GM19351 (cell line): ENCODE data around the gene VPS36.
"Not testable (repeated sequence)": the region's sequence is repeated elsewhere in the genome, so short reads cannot be mapped to it uniquely, and the experiment has no call there.

Source experiments
- ATAC-seq: cut with Tn5 transposase; IDR thresholded peaks from one replicate; pipeline ENCODE4 v1.9.1; 2021; ENCODE audit warnings: mild to moderate bottlenecking, moderate library complexity; ENCODE audit not compliant: unreplicated experiment

The VPS36 gene, protein sequence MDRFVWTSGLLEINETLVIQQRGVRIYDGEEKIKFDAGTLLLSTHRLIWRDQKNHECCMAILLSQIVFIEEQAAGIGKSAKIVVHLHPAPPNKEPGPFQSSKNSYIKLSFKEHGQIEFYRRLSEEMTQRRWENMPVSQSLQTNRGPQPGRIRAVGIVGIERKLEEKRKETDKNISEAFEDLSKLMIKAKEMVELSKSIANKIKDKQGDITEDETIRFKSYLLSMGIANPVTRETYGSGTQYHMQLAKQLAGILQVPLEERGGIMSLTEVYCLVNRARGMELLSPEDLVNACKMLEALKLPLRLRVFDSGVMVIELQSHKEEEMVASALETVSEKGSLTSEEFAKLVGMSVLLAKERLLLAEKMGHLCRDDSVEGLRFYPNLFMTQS

DNA sequence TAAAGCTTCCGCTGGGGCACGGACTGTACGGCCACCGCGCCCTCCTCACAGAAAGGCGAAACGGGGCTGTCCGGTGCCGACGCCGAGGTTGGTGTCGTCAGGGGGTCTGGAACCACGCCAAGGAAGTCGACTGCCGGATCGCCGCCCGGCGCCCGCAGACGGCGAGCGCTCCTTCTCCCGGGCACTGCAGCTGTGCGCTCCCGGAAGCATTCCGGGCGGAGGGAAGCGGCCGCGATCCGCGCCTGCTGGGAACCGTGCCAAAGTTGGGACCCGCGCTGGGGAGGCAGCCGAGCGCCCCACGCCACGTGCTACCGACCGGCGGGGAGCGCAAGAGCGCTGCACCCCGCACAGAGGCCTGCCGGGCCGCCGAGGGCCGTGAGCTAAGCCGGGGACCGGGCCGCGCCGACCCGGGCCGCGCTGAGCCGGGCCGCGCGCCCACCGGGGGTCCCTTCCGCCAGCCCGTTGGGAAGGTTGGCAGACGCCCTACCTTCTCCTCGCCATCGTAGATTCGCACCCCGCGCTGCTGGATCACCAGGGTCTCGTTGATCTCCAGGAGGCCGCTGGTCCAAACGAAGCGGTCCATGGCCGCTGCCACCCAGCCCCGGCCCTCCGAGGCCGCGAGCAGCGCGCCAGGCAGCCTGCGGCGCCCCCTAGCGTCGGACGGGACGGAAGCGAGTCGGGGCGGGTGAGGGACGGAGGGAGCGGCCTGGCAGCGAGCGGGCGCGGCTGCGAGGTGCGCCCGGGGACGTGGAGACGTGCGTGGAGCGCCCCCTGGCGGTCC lies at the start of gene VPS36:
VPS36 (minus strand) TSS at position 623 of the 781 bp plus-strand sequence; CDS start at position 583, 40 bp downstream.
- peak; percentile 48 for ATAC-seq

DNA sequence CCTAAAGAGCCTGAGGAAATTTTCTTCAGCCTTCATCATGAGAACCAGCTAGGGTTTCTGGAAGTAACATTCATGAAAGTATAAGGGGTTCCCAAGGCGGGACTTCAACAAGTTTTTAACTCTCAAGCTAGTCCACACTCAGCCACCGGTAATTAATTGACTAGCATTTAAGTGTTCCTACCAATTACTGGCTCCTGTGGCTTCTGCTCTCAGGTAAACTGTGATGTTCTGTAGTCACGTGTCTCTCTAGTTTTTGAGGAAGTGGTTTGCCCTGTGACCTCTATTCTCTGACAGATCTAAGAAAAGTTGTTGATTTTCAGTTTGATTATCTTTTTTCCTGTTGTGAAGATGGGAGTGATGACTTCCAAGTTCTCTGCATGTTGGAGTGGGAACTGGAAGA lies 47.5 kb upstream of the VPS36 start:
- not testable (repeated sequence) for ATAC-seq

DNA sequence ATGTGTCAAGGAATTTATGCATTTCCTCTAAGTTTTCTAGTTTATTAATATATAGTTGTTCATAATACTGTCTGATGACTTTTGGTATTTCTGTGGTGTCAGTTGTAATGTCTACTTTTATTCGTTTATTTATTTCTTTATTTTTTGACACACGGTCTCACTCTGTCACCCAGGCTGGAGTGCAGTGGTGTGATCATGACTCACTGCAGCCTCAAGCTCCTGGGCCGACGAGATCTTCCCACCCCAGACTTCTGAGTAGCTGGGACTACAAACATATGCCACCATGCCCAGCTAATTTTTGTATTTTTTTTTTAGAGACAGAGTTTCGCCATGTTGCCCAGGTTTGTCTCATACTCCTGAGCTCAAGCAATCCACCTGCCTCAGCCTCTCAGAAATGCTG lies 43.8 kb upstream of the VPS36 start:
- not testable (repeated sequence) for ATAC-seq

DNA sequence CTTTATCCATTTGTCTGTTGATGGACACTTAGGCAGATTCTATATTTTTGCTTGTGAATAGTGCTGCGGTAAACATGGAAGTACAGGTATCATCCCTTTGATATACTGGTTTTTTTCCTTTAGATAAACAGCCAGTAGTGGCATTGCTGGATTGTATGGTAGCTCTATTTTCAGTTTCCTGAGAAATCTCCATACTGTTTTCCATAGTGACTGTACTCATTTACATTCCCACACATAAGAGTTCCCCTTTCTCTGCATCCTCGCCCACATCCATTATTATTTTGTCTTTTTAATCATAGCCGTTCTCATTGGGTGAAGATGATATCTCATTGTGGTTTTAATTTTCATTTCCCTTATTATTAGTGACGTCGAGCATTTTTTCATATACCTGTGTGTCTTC lies 40.6 kb upstream of the VPS36 start:
- ATAC-seq = not testable (repeated sequence)

- ATAC-seq = not testable (repeated sequence)
These were observed 38.3 kb upstream of the VPS36 start for GRCh38 chr13:52488763-52489162.

- ATAC-seq = not testable (repeated sequence)
These were observed 36.6 kb upstream of the VPS36 start for GRCh38 chr13:52487078-52487477.

GRCh38 chr13:52480677-52481428 lies 30.4 kb upstream of the VPS36 start:
- not testable (repeated sequence) for ATAC-seq

DNA sequence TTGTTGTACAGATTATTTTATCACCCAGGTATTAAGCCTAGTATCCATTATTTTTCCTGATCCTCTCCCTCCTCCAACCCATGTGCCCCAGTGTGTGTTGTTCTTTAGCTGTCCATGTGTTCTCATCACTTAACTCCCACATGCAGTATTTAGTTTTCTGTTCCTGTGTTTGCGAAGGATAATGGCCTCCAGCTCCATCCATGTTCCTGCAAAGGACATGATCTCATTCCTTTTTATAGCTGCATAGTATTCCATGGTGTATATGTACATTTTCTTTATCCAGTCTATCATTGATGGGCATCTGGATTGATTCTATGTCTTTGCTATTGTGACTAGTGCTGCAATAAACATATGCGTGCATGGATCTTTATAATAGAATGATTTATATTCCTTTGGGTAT lies 18.1 kb upstream of the VPS36 start:
- ATAC-seq = not testable (repeated sequence)

DNA sequence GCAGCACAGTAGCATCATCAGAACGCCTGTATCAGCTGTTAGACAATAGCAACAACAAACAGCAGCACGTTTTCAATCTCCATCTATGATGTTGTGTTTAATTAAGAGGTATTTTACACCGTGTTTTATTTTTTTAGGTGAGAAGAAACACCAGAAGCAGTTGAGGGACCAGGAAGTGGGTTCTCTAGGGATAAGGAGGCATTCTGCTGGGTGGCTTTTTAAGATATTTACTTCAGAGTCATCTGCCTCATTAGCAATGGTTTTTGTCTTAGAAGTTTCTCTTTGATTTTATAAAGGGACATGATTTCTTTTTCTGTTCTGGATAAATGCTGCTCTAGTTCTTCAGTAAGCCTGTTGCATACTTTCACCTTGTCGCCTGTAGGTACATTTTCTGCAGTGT lies 13.1 kb upstream of the VPS36 start:
- ATAC-seq = no peak

DNA sequence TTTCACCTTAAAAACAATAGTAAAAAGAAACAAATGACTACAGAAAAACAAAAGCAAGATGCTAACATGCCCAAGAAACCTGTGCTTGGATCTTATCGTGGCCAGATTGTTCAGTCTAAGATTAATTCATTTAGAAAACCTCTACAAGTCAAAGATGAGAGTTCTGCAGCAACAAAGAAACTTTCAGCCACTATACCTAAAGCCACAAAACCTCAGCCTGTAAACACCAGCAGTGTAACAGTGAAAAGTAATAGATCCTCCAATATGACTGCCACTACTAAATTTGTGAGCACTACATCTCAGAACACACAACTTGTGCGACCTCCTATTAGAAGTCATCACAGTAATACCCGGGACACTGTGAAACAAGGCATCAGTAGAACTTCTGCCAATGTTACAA lies 10.8 kb upstream of the VPS36 start:
- ATAC-seq = no peak

- no peak for ATAC-seq
These were observed 9.2 kb upstream of the VPS36 start for GRCh38 chr13:52459668-52460067.

GRCh38 chr13:52455677-52456041 lies 5.2 kb upstream of the VPS36 start:
- ATAC-seq = peak; percentile 31

DNA sequence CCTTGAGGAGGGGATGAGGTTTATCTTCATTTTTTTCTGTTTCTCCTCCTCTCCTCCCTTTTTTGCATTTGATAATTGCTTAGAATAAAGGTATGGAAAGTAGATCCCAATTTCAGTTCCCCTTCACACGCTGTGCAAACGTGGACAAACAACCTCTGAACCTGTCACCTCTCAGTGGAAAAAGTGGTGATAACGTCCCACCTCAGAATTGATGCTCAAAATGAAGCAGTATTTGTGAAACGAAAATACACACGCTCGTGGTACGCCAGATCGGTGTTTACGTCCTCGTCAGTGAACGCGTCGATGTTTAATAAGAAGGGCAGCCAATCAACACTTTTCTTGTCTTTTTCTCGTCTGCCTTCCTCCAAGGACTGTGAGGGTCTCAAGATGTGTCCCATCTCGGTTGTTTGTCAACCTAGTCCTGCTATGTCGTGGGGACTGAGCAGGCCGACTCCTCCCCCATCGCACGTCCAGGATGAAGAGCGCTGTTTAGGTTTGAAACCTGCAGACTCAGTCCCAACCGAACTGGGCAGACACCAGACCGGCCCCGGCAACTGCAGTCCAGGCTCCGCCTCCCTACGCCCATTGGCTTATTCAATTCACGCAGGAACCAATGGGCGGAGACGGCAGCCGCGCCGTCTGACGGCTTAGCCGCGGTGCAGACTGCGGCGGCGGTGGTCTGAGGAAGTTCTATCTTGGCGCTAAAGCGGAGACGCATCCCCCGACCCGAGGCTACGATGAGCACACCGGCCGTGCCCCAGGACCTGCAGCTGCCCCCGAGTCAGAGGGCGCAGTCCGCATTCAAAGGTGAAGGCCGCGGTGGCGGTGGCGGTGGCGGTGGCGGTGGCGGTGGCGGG lies 4.6 kb upstream of the VPS36 start, which contains the start of gene CKAP2:
CKAP2 (plus strand) TSS at position 659 of the 857 bp plus-strand sequence; CDS start at position 738, 79 bp downstream.
- ATAC-seq = peak; percentile 67

DNA sequence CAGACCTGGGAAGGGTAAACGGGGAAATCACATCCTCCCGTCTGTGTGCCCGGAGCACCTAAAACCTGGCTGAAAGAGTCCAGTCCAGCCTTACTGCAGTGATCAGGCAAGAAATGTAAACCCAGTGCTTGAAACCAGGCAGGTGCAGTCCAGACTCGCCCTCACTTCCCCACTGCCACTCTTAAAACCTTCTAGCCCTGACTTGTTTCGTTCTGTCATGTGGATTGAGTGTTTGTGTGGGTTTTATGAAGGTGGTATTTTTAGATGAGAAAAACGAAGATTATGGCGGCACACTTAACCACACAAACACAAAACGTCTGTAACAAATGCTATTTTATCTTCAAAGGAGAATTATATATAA lies 4.0 kb upstream of the VPS36 start:
- peak; percentile 34 for ATAC-seq

DNA sequence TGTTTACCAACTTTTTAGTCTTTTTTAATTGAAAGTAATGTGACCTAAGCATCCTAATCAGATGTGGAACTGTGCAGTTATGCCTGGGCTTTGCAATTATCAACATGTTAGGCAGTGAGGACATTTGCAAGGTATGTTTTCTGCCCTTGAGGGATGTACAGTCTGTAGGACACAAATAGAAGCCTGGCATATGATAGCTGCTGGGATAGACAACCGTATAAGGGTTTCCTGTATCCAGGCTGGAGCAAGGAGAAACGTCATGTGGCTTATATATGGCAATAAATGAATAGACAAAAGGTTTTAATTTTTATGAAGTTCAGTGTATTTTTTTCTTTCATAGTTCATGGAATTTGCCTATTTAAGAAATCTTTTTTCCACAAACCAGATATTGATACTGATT lies 2.0 kb upstream of the VPS36 start:
- no peak for ATAC-seq

DNA sequence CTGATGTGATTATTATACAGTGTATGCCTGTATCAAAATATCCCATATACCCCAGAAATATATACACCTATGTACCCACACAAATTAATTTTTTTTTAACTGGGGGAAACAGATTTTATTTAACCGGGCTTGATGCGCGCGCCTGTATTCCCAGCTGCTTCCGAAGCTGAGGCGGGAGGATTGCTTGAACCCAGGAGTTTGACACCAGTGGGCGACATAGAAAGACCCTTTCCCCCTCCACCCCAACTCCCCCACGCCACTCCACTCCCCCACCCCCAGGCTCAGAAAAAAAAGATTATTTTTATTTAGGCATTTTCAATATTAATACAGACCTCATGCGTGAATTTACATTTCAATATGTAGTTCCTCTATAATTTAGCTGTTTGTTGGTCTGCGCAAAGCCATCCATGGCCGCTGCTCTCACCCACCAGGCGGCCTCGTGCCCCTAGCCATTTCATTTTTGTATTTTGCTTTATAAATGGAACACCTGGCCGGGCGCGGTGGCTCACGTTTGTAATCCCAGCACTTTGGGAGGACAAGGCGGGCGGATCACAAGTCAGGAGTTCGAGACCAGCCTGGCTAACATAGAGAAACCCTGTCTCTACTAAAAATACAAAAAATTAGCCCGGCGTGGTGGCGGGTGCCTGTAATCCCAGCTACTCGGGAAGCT lies 836 bp upstream of the VPS36 start:
- ATAC-seq = no peak

GRCh38 chr13:52450793-52451116 lies 321 bp upstream of the VPS36 start:
- no peak for ATAC-seq

DNA sequence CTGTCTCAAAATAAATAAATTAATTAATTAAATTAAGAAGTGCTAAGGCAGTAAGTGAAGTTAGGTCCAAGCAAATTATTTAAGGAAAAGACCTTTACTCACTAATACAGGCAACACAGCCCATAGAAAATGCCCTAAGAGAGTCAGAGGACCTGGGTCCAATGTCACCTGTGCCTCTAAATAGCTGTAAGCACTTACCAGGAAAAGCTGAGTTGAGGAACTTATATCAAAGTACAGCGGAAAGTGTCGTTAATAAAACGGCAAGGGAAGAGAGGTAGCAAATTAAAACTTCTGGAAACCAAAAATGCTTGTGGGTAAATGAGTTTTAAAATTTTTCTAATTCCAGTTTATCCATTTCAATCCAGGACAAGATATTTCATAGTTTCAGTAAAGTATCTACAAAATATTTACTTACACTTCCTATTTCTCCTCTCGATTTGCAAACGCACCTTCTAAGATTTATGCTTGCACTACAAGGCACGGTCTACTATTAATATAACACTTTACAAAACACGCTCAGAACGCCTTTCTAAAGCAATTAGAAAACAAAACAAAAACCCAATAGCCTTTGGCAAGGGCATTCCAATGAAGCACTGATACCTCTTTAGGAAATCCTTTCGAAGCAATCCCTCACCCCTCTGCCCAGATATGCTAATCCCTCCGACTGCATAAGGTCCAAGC lies 963 bp downstream of the VPS36 start:
- ATAC-seq = peak; percentile 0

DNA sequence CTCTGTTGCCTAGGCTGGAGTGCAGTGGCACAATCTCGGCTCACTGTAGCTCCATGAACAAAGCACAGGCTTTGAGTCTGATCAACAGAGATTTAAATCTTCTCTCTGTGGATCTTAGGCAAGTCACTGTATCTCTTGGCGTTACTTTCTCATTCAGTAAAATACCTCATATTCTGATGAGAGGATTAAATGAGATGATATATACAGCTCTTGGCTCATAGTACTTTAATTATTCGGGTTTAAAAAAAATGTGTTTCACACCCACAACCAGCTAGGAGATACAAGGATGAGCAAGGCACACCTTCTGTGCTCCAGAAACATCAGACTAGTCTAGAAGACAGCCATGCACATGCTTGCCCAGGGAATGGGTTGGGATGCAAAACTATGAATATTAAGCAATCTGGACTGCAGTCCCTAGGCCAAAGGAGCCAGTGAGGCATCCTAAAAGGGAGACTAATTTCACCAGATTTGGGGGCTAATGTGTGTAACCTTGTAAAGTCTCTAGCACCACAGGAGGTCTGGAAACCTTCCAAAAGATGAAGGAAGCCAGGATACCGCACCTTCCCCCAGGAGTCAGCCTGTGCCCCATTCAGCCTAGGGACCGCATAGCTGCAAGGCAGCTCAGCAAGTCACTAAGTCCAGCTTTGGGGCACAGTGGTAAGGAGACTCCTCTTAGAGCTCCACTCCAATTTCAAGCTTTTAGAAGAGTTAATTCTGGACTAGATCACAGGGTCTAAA lies 2.5 kb downstream of the VPS36 start:
- ATAC-seq = no peak
